ENCODE results near the gene AKAP6. TPM values are rescaled to one million over a fixed set of nuclear protein-coding genes. Genes with fewer than 3 reads are reported as not detected.

AKAP6 gene
- total RNA-seq, 1 donor from 2014 or later: 0.51 TPM

GRCh38 chr14:32492457-32492856 is 163.4 kb downstream of the AKAP6 start:
- no peaks in the 10 kb centered on the region for H3K4me1 Mint-ChIP-seq
- H3K27me3 Mint-ChIP-seq: peaks cover 2% of the 10 kb centered on the region
- intact Hi-C loops (cut with micrococcal nuclease): no loop called here
- no peaks in the 10 kb centered on the region for H3K9me3 Mint-ChIP-seq
- H3K36me3 Mint-ChIP-seq (ENCODE audit: low read depth): no peaks in the 10 kb centered on the region
- H3K27ac Mint-ChIP-seq: no peak overlapping the region
- H3K4me3 Mint-ChIP-seq: no peak overlapping the region
- no peak for DNase-seq

- H3K36me3 Mint-ChIP-seq (ENCODE audit: low read depth): no peaks in the 10 kb centered on the region
- DNase-seq: no peak
- H3K27me3 Mint-ChIP-seq: peaks cover 2% of the 10 kb centered on the region
- H3K27ac Mint-ChIP-seq: no peak overlapping the region
- no peak overlapping the region for H3K4me3 Mint-ChIP-seq
- intact Hi-C loops (cut with micrococcal nuclease): no loop called here
- no peaks in the 10 kb centered on the region for H3K4me1 Mint-ChIP-seq
- no peaks in the 10 kb centered on the region for H3K9me3 Mint-ChIP-seq
These were observed 165.7 kb downstream of the AKAP6 start for GRCh38 chr14:32494609-32495434.

GRCh38 chr14:32495435-32495734 is 166.3 kb downstream of the AKAP6 start:
- Mint-ChIP-seq H3K27me3 (peaks cover 2% of the 10 kb centered on the region), H3K4me3 (no peak overlapping the region), H3K27ac (no peak overlapping the region), H3K4me1 (no peaks in the 10 kb centered on the region), H3K9me3 (no peaks in the 10 kb centered on the region), H3K36me3 (ENCODE audit: low read depth) (no peaks in the 10 kb centered on the region)
- no peak for DNase-seq
- intact Hi-C loops (cut with micrococcal nuclease): no loop called here

GRCh38 chr14:32497248-32497647 is 168.2 kb downstream of the AKAP6 start:
- no peaks in the 10 kb centered on the region for H3K9me3 Mint-ChIP-seq
- no peaks in the 10 kb centered on the region for H3K4me1 Mint-ChIP-seq
- no peaks in the 10 kb centered on the region for H3K27me3 Mint-ChIP-seq
- no peak for DNase-seq
- H3K4me3 Mint-ChIP-seq: no peak overlapping the region
- intact Hi-C loops (cut with micrococcal nuclease): no loop called here
- no peaks in the 10 kb centered on the region for H3K36me3 Mint-ChIP-seq (ENCODE audit: low read depth)
- no peak overlapping the region for H3K27ac Mint-ChIP-seq

GRCh38 chr14:32507029-32507984 is 178.2 kb downstream of the AKAP6 start:
- no peak overlapping the region for H3K4me3 Mint-ChIP-seq
- no peak overlapping the region for H3K27ac Mint-ChIP-seq
- no peaks in the 10 kb centered on the region for H3K4me1 Mint-ChIP-seq
- H3K36me3 Mint-ChIP-seq (ENCODE audit: low read depth): no peaks in the 10 kb centered on the region
- no peaks in the 10 kb centered on the region for H3K27me3 Mint-ChIP-seq
- H3K9me3 Mint-ChIP-seq: no peaks in the 10 kb centered on the region
- DNase-seq: no peak
- intact Hi-C loops (cut with micrococcal nuclease): no loop called here

- no peak for DNase-seq
- no peaks in the 10 kb centered on the region for H3K4me1 Mint-ChIP-seq
- no peak overlapping the region for H3K27ac Mint-ChIP-seq
- no peaks in the 10 kb centered on the region for H3K36me3 Mint-ChIP-seq (ENCODE audit: low read depth)
- no peaks in the 10 kb centered on the region for H3K9me3 Mint-ChIP-seq
- H3K27me3 Mint-ChIP-seq: no peaks in the 10 kb centered on the region
- no peak overlapping the region for H3K4me3 Mint-ChIP-seq
- intact Hi-C loops (cut with micrococcal nuclease): no loop called here
These were observed 179.2 kb downstream of the AKAP6 start for GRCh38 chr14:32508281-32508680.

- Mint-ChIP-seq H3K4me3 (no peak overlapping the region), H3K27ac (no peak overlapping the region), H3K27me3 (no peaks in the 10 kb centered on the region), H3K4me1 (no peaks in the 10 kb centered on the region), H3K36me3 (ENCODE audit: low read depth) (no peaks in the 10 kb centered on the region), H3K9me3 (no peaks in the 10 kb centered on the region)
- no peak for DNase-seq
- intact Hi-C loops (cut with micrococcal nuclease): no loop called here
These were observed 180.6 kb downstream of the AKAP6 start for GRCh38 chr14:32509632-32510187.

- peaks cover 2% of the 10 kb centered on the region for H3K27me3 Mint-ChIP-seq
- DNase-seq: no peak
- H3K4me1 Mint-ChIP-seq: no peaks in the 10 kb centered on the region
- H3K9me3 Mint-ChIP-seq: no peaks in the 10 kb centered on the region
- H3K36me3 Mint-ChIP-seq (ENCODE audit: low read depth): no peaks in the 10 kb centered on the region
- no peak overlapping the region for H3K27ac Mint-ChIP-seq
- intact Hi-C loops (cut with micrococcal nuclease): no loop called here
- no peak overlapping the region for H3K4me3 Mint-ChIP-seq
These were observed 181.7 kb downstream of the AKAP6 start for GRCh38 chr14:32510815-32511214.

- Mint-ChIP-seq H3K4me3 (no peak overlapping the region), H3K27ac (no peak overlapping the region), H3K27me3 (peaks cover 2% of the 10 kb centered on the region), H3K4me1 (no peaks in the 10 kb centered on the region), H3K36me3 (ENCODE audit: low read depth) (no peaks in the 10 kb centered on the region), H3K9me3 (no peaks in the 10 kb centered on the region)
- intact Hi-C loops (cut with micrococcal nuclease): no loop called here
- DNase-seq: no peak
These were observed 183.2 kb downstream of the AKAP6 start for GRCh38 chr14:32512348-32512747.

GRCh38 chr14:32512813-32513212 is 183.7 kb downstream of the AKAP6 start:
- peaks cover 2% of the 10 kb centered on the region for H3K27me3 Mint-ChIP-seq
- no peak overlapping the region for H3K27ac Mint-ChIP-seq
- no peak overlapping the region for H3K4me3 Mint-ChIP-seq
- intact Hi-C loops (cut with micrococcal nuclease): no loop called here
- H3K4me1 Mint-ChIP-seq: no peaks in the 10 kb centered on the region
- H3K36me3 Mint-ChIP-seq (ENCODE audit: low read depth): no peaks in the 10 kb centered on the region
- H3K9me3 Mint-ChIP-seq: no peaks in the 10 kb centered on the region
- no peak for DNase-seq

GRCh38 chr14:32513571-32514009 is 184.5 kb downstream of the AKAP6 start:
- H3K4me1 Mint-ChIP-seq: no peaks in the 10 kb centered on the region
- H3K4me3 Mint-ChIP-seq: no peak overlapping the region
- peaks cover 4% of the 10 kb centered on the region for H3K9me3 Mint-ChIP-seq
- intact Hi-C loops (cut with micrococcal nuclease): no loop called here
- H3K27me3 Mint-ChIP-seq: peaks cover 2% of the 10 kb centered on the region
- no peak overlapping the region for H3K27ac Mint-ChIP-seq
- DNase-seq: no peak
- H3K36me3 Mint-ChIP-seq (ENCODE audit: low read depth): no peaks in the 10 kb centered on the region

GRCh38 chr14:32514236-32514635 is 185.1 kb downstream of the AKAP6 start:
- no peak for DNase-seq
- Mint-ChIP-seq H3K27ac (no peak overlapping the region), H3K27me3 (peaks cover 2% of the 10 kb centered on the region), H3K4me1 (no peaks in the 10 kb centered on the region), H3K36me3 (ENCODE audit: low read depth) (no peaks in the 10 kb centered on the region), H3K9me3 (peaks cover 6% of the 10 kb centered on the region), H3K4me3 (no peak overlapping the region)
- intact Hi-C loops (cut with micrococcal nuclease): no loop called here

- intact Hi-C loops (cut with micrococcal nuclease): no loop called here
- H3K27me3 Mint-ChIP-seq: peaks cover 2% of the 10 kb centered on the region
- no peak for DNase-seq
- peaks cover 6% of the 10 kb centered on the region for H3K9me3 Mint-ChIP-seq
- H3K27ac Mint-ChIP-seq: no peak overlapping the region
- H3K4me1 Mint-ChIP-seq: no peaks in the 10 kb centered on the region
- H3K36me3 Mint-ChIP-seq (ENCODE audit: low read depth): no peaks in the 10 kb centered on the region
- H3K4me3 Mint-ChIP-seq: no peak overlapping the region
These were observed 185.6 kb downstream of the AKAP6 start for GRCh38 chr14:32514681-32515080.

Data from activated CD4-positive, alpha-beta T cell treated with anti-CD3 and anti-CD28 coated beads, Interleukin-2, amount 10 ng/mL, durations not matched to agents 24 days and 14 days (primary cell).